HG03039 (cell line): ENCODE data around the gene MYH9.

Source experiments
- ATAC-seq: cut with Tn5 transposase; IDR thresholded peaks from one replicate; pipeline ENCODE4 v1.9.1; 2021; ENCODE audit warnings: mild to moderate bottlenecking, moderate library complexity; ENCODE audit not compliant: unreplicated experiment

The MYH9 gene

DNA sequence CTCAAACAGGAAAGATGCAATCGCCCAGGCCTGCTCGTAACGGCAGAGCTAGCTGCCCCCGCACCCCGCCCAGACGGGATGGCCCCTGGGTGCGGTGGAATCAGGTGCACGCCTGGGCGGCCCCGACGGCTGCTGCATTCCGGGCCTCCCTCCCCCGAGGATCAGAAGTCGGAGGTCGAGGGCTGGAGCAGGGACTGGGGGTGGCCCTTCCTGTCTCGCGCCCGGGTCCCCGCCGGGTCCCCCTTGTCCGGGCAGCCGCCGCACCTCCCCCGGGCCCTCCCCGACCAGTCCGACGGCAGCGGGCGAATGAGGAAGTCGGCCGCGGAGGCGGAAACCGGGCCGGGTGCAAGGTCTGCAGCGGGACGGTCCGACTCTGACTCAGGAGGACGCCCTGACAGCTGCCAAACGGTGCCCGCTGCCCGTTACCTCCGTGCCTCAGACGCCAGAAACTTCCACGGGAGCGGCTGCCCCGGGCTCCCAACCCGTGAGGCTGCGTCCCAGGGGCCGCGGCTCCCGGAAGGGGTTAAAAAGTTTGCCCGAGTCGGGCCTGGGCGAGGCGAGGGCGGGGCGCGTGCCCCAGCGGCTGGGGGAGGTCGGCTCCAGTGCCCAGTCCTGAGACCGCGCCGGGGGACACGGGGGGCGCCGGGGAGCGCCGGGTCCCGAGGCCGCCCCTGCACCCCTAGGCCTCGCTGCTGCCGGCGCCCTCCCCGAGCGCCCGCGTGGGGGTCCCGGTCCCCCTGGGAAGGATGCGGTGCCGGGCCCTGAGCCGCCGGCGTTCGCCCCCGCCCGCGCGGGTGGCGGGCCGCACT, 663 bp downstream of the MYH9 start:
- peak; percentile 12 for ATAC-seq

DNA sequence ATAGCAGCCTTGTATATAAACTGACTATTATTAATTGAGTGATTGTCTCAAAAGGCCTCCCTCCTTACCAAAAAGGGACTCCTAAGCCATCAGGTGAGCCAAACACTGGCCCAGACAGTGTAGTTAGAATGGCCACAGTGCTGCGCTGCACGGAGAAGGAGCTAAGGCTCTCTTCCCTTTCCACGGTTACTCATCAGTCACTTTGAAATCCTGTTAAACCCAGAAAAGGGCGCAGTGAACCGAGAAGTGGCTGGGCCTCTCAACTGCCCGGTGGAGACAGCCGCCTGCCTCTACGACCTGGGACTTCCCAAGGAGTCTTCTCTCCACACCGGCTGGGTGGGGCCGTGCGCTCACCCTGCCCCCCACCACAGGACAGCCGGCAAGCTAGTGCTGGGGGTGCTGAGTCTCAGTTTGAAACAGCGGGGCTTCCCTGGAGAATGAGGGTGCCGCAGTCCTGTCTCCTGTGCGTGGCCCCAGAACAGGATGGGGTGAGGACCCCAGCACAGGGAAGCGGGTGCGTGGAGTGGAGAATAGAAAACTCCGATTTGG, 1.3 kb downstream of the MYH9 start:
- ATAC-seq: no peak

DNA sequence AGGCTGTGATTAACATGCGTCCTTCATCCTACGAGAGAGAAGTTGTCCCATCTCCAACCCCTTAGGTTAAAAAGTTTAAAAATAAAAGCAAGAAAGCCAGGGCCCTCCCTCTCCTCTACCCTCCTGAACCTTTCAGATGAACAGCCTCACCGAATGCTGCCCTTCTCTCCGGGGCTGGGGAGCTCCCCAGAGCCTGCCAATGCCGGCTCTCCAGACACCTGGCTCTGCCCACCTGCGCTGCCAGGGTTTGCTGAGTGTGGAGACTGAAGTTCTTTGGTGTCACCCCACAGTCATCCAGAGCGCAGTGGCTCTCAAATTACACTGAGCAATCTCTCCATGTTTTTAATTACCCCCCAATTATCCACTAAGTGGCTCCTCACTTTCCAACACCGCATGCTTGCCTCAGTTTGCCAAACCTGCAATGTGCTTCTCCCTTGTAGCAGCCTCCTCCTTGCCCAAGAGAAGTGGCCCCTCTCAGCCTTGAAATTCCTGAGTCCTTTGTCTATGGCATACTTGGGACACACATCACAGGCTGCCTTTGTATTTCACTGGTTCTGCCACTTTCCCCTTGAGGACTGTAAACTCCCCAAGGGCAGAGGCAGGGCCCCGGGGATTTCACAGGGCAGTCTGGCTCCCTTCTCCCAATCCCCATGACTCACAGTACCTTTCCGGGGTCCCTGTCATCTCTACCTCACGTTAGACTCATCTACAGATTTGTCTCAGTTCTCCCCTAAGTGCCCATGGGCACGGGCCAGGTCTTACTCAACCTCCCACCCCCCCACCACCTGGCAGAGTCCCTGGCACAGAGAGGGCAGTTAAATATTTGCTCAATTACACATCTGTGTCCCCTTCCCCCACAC, 2.0 kb downstream of the MYH9 start:
- ATAC-seq: no peak

DNA sequence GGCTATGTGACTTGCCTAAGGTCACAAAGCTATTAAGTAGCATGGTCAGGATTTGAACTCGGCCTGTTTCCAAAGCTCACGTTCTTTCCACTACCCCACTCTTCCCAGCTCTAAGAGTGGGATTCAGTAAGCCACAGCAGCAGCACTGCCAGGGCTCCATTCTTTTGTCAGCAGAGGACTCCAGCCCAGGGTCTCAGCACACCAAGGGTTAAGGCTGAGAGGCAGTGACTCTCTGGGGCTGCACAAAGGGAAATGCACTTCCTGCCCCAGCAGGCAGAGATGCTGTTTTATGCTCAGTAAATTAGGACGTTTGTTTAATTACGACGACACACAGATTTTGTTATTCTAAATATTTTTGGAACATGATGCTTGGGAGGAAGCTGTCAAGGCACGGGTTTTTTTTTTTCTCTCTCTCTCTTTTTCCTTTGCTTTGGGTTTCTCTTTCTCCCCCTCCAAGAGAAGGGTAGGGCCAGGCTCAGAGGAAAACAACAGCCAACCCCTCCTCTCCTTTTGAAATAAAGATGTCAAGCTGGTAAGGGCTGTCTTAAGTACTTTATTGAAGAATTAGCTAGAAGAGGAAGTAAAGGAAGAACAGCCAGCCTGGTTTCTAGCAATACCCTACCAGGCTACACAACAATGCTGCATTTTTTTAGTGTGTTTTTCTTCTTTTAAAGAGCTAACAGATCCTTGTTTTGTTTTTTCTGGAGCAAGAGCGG, 2.8 kb downstream of the MYH9 start:
- no peak for ATAC-seq

DNA sequence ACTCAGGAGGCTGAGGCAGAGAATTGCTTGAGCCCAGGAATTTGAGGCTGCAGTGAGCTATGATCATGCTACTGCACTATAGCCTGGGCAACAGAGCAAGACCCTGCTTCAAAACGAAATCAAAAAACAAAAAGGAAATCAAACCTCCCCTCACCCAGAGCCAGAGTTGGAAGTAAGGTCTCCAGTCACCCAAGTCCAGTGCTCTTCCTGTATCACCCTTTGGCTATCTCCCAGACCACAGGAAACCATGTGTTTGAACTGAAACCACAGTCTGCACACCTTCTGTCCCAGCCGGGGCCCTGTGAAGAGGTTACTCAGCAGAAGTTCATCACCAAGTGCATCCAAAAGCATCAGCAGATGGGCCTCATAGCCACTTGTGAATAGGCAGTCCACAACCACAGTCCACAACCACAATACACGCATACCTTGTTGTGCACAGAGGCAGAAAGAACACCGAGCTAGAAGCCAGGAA, 4.6 kb downstream of the MYH9 start:
- no peak for ATAC-seq

DNA sequence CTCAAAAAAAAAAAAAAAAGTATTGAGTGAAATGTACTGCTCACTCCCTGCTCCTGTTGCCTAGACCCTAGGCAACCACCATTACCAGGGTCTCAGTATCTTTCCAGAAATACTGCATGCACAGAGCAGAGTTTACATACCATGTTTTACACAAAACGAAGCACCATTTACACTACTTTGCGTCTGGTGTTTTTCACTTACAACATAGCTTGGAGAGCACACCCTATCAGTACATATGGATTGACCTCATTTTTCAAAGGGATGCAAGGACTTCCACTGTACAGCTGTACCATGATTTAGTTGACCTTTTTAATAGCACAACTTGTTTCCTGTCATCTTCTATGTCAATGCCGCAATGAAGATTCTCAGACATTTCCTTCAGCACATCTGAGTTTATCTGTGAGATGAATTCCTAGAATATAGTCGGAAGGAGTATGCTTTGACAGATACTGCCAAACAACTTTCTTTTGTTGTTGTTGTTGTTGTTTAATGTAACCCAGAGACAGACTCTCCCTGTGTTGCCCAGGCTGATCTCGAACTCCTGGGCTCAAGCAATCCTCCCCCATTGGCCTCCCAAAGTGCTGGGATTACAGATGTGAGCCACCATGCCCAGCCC, 6.1 kb downstream of the MYH9 start:
- ATAC-seq: no peak

DNA sequence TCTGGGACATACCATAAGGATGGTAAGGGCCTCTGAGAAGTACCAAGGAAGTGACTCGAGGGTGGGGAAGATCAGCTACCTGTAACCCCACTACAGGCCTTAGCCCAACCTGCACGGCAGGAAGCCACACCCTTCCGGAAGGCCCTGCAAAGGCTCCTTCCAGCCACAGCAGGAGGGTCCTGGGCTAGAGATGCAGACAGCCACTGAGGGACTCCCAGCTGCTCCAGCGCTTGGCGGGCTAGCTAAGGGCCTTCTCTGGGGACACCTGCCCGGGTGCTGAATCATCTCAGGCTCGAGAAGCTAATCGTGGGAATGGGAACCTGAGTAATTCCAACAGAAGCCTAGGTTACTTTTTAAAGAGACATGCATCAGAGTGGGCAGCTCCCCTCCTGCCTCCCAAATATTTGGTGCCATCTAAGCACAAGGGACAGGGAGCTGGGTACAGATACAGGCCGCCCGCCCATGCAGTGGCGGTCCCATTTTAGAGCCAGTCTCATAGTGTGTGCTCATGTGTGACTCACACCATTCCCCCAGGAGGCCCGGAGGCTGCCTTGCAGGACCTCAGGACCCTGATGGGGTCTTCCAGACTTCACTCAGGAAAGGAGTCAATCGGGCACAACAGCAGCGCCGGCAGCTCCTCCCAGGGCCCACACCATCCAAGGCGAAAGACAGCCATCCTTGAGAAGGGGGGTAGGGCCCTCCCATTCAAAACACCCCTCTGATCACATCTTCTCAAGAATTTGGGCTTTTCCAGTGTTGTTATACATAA, 8.0 kb downstream of the MYH9 start:
- no peak for ATAC-seq

DNA sequence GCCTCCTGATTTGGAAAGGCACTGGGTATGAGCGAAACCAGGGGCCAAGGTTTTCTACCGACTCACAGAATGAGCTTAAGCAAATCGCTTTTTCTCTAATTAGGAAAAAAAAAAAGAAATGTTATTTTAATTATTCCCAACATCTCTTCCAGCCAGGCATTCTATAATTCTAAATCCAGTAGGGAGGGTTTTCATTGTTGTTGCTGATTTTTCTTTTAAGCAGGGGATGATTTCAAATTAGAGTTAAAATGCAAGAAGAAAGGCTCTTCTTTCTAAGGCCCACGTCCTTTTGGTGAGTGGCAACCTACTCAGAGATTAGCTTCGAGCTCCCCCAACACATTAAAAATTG, 8.9 kb downstream of the MYH9 start:
- ATAC-seq: no peak

DNA sequence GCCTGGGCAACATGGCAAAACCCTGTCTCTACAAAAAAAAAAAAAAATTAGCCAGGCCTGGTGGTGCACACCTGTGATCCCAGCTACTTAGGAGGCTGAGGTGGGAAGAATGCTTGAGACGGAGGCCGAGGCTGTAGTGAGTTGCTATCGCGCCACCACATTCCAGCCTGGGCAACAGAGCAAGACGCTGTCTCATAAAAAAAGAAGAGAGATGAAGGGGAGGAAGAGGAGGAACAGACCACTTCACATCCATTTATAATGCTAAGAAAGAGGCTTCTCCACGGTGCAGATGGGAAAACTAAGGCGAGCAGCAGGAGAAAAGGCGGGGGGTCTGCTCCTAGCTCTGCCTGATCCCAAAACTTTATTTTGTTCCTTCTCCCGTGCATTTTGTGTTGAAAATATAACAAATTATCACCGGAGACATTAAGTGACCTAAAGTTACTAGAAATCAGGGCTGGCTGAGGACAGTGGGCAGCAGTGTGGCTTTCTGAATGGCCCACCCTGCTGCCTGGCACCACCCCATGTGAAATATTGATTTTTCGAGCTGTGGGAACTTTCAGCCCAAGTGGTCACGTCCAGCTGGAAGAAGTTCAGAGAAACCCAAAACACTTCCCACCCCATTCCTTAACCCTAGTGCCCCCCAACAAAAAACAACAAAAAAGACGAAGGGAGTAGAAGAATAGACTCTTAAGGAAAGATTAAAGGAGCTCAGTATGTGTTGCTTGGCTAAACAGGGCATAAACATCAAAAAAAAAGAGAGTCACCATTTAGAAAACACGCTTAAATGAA, 9.5 kb downstream of the MYH9 start:
- ATAC-seq: no peak

DNA sequence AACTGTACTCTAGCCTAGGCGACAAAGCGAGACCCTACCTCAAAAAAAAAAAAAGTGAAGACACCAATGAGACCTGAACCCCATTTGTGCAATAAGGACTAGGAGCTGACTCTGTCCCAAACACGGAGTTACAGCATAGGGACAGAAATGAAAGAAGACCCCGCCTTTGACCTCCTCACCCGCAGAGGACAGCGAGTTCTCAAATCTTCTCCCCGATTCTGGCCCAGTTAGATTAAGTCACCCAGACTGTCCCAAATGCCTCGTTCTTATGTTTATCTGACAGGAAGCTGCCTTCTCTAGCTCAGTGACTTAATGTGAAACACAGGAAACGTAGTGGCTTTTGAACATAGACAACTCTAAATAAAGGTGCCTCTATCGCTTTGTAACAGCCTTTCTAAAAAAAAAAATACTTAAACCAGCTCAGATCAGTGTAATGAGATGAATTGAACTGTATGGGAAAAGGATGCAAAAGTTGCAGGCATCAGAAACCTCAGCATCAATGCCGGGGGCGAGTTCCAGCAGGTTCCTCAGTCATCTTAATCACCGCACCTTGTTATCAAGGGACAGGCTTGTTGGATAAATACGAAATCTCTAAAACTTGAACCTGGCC, 10.6 kb downstream of the MYH9 start:
- no peak for ATAC-seq

DNA sequence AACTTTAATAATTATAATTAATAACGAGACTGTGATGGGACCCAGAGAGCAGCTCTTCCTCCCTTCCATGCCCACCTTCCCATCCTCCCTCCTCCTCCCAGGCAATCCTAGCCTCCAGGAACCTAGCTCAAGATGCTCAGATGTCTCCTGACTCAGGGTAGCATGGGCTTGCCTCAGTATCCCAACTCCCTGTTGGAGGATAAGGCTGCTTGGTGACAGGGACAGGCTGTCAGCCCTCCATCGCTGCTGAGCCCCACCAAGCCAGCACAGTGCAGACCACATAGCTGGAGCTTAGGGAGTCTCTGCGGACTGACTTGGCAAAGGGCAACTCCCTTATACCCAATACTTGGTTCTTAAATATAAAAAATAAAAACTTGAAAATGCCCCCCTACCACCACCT, 11.5 kb downstream of the MYH9 start:
- no peak for ATAC-seq

DNA sequence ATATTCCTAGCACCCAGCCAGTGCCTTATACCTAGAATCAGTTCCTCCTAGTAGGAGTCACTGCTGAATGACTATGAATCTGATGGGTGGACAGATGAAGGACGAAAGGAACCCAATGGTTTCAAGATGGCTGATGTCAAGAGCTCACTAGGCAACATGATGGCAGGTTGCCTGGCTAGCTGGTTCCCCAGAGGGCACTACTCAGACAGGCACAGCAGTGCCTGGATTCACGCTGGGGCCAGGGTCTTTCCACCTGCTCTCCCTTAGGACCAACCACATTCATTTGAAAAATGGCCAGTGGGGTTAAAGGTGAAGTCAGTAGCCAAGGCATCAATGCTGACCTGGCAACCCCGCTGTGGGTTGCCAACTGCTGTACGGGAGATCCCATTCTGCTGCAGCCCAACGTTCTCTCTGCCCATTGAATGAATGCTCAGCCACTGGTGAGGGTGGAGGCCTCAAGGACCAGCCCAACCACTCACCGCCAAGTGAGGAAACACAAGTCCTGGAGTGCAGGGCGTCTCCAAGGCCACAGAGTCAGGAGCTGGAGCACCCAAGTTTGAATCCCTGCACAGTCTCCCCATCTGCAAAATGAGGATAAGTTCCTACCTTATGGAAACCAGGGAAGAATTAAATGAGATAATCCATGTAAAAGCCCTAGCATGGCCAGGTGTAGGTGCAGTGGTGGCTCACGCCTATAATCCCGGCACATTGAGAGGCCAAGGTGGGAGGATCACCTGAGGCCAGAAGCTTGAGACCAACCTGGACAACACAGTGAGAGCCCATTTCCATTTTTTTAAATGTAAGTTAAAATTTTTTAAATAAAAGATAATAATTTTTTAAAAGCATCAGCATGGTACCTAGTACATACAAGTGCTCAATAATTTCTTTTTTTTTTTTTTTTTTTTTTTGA, 12.4 kb downstream of the MYH9 start:
- no peak for ATAC-seq

DNA sequence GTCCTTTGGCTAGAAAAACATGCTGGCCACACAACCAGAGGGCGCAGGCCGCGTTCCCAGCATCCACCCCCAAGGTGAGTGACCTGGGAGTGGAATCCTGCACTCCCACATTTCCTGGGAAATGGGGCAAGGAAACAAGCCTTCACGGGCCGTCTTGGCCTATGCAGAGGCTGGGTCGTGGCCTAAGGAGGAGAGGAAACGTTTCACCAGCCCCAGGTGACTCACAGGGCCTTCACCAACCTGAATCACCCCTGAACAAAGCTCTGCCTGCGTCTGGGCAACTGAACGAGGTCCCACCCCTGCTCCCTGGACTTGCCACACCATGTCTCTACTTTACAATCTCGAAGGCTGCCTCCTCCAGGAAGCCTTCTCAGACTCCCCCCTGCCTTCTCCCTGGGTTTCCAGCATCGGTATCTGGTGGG, 13.2 kb downstream of the MYH9 start:
- no peak for ATAC-seq

DNA sequence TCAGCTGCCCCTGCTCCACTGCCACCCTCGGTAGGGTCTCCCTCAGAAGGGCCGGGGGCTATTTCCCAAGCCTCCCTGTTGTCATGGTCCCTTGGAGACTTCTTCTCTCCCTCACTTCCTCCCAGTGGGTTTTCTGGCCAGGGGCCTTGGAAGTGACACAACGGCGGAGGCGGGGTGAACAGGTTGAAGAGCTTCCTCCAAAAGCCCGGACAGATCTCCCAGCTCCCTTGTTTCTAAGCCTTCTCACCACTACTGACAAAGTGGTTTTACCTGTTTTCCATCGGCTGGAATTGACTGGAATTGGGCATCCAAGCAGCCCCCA, 14.5 kb downstream of the MYH9 start:
- ATAC-seq: no peak

DNA sequence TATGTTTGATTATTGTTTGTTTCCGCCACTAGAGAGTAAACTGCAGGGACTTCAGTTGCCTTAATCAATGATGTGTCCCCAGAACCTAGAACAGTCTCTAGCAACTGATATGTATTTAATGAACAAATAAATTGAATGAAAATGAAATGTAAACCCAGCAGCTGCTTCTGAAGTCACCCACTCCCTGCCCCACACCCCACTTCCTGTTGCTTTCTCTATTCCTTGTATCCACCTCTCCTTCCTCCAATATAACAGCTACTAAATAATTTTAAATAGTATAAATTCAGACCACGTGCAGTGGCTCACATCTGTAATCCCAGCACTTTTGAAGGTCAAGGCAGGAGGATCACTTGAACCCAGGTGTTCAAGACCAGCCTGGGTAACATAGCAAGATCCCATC, 15.8 kb downstream of the MYH9 start:
- no peak for ATAC-seq

DNA sequence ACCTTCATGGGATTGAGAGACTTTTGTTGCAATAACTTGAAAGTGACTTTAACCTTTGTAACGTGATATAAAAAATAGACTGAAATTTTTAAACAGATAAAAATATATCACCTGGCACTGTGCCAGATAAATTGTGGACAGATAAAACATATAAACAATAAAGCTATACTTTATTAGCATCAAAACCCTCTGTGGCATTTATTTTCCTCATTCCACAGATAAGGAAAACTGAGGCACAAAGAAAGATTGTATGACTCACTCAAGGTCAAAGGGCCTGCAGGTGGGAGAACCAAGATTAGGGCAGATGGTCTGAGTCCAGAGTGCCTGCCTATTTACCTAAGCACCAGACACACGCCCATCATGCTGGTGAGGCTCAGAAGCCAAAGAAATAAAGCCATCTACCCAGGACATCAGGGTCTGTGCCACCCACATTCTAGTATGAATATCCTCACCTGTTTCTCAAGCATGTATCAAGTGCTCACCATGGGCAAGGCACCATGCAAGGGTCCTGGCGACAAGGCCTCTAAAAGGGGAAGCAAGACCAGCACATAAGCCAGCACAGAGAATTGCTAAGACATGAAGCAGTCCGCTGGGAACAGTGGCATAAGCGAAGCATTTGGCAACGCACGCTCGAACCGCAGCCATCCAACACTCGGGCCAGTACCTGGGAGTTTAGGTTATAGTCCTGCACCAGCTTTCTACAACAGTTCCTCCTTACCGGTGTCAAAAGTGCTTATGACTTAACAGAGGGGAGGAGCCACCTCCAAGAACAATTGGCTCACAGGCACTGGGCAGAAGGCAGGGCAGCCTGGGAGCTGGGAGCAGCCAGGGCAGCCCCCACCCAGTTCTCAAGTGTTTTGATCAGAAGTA, 17.6 kb downstream of the MYH9 start:
- ATAC-seq: no peak
